ENCODE results near the gene NYAP2.

DNA sequence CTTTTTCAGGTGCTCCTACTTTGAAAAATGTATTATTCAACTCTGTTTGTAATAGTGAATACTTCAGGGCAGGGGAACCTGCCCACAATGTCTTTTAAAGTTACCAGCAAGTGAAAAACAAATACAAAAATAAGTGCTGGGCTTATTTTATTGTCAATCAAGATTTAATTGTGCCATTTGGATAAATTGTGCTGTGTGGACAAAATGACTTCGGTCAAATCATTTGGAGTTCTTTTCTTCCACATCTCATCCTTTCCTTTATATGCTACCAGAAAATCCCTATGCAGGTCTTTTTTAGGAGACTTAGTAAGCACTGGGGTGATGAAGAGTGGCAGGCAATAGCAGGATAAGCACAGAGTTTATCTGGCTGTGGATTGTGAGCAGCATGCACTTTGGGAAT, 63.9 kb downstream of the NYAP2 start:
- TF ChIP-seq CTCF (IDR thresholded peaks at IDR 0.05 in 2 of 3, conservative IDR thresholded peaks at IDR 0.05 in 1 of 3; ENCODE audit: borderline replicate concordance in 1 of 3, insufficient read depth in 1 of 3, low read depth in 2 of 3, low read length in 2 of 3) (no peak), CEBPB (IDR thresholded peaks at IDR 0.05; ENCODE audit: low read depth) (no peak), POLR2A (IDR thresholded peaks at IDR 0.05; ENCODE audit: borderline replicate concordance, extremely low read depth, insufficient read depth, insufficient read length) (no peak)
- TF ChIP-seq, protein P1, sequence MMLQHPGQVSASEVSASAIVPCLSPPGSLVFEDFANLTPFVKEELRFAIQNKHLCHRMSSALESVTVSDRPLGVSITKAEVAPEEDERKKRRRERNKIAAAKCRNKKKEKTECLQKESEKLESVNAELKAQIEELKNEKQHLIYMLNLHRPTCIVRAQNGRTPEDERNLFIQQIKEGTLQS (IDR thresholded peaks at IDR 0.05): no peak

All from HCT116 (cell line).